Measurements from ENCODE around the gene AKT1. TPM values are rescaled to one million over a fixed set of nuclear protein-coding genes. Genes with fewer than 3 reads are reported as not detected.

AKT1 gene
- total and polyA plus RNA-seq, 2 of the 13 experiments (the other 11 are each of a cell fraction or from before 2014, with no cell fraction given), result 96.2 to 116 TPM

- TF ChIP-seq ZNF7 (CRISPR knock-in tag; IDR thresholded peaks at IDR 0.05) (no peak), ZNF709 (CRISPR knock-in tag; IDR thresholded peaks at IDR 0.05) (no peak), DDIT3 (CRISPR knock-in tag; IDR thresholded peaks at IDR 0.05) (no peak), ZFYVE20 (CRISPR knock-in tag; IDR thresholded peaks at IDR 0.05; ENCODE audit: borderline replicate concordance, low read depth) (no peak), BRD4 (CRISPR knock-in tag; IDR thresholded peaks at IDR 0.05) (no peak), KLF9 (CRISPR knock-in tag; IDR thresholded peaks at IDR 0.05; ENCODE audit: low read depth) (no peak), ZC3H13 (CRISPR knock-in tag; IDR thresholded peaks at IDR 0.05) (peak; percentile 79; the same call in 1 of the 2 replicates), MAZ (IDR thresholded peaks at IDR 0.05; ENCODE audit: borderline replicate concordance, low read depth, low read length) (0 out of 2 replicates have a peak, but pooled peaks have one; percentile 41), MAZ (CRISPR knock-in tag; IDR thresholded peaks at IDR 0.05; ENCODE audit: low read depth) (peak; percentile 82; the same call in 1 of the 2 replicates), TMF1 (CRISPR knock-in tag; IDR thresholded peaks at IDR 0.05; ENCODE audit: low read depth) (0 out of 2 replicates have a peak, but pooled peaks have one; percentile 4), BORCS8-MEF2B (CRISPR knock-in tag; IDR thresholded peaks at IDR 0.05) (0 out of 2 replicates have a peak, but pooled peaks have one; percentile 8), ZNF644 (CRISPR knock-in tag; IDR thresholded peaks at IDR 0.05; ENCODE audit: low read depth) (no peak), BCL3 (CRISPR knock-in tag; IDR thresholded peaks at IDR 0.05) (no peak), SATB2 (CRISPR knock-in tag; IDR thresholded peaks at IDR 0.05) (no peak), ZNF264 (CRISPR knock-in tag; IDR thresholded peaks at IDR 0.05) (no peak), SALL1 (CRISPR knock-in tag; IDR thresholded peaks at IDR 0.05) (peak; percentile 76)
- TF ChIP-seq, protein P1, sequence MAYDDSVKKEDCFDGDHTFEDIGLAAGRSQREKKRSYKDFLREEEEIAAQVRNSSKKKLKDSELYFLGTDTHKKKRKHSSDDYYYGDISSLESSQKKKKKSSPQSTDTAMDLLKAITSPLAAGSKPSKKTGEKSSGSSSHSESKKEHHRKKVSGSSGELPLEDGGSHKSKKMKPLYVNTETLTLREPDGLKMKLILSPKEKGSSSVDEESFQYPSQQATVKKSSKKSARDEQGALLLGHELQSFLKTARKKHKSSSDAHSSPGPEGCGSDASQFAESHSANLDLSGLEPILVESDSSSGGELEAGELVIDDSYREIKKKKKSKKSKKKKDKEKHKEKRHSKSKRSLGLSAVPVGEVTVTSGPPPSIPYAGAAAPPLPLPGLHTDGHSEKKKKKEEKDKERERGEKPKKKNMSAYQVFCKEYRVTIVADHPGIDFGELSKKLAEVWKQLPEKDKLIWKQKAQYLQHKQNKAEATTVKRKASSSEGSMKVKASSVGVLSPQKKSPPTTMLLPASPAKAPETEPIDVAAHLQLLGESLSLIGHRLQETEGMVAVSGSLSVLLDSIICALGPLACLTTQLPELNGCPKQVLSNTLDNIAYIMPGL (CRISPR knock-in tag; IDR thresholded peaks at IDR 0.05; ENCODE audit: borderline replicate concordance in 1 of 2, low read depth in 1 of 2), result peak; percentile 81 to 89
- TF ChIP-seq, protein P2, sequence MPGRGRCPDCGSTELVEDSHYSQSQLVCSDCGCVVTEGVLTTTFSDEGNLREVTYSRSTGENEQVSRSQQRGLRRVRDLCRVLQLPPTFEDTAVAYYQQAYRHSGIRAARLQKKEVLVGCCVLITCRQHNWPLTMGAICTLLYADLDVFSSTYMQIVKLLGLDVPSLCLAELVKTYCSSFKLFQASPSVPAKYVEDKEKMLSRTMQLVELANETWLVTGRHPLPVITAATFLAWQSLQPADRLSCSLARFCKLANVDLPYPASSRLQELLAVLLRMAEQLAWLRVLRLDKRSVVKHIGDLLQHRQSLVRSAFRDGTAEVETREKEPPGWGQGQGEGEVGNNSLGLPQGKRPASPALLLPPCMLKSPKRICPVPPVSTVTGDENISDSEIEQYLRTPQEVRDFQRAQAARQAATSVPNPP (CRISPR knock-in tag; IDR thresholded peaks at IDR 0.05), result no peak
- TF ChIP-seq, protein P3, sequence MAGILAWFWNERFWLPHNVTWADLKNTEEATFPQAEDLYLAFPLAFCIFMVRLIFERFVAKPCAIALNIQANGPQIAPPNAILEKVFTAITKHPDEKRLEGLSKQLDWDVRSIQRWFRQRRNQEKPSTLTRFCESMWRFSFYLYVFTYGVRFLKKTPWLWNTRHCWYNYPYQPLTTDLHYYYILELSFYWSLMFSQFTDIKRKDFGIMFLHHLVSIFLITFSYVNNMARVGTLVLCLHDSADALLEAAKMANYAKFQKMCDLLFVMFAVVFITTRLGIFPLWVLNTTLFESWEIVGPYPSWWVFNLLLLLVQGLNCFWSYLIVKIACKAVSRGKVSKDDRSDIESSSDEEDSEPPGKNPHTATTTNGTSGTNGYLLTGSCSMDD (CRISPR knock-in tag; IDR thresholded peaks at IDR 0.05), result no peak
- TF ChIP-seq, protein P4, sequence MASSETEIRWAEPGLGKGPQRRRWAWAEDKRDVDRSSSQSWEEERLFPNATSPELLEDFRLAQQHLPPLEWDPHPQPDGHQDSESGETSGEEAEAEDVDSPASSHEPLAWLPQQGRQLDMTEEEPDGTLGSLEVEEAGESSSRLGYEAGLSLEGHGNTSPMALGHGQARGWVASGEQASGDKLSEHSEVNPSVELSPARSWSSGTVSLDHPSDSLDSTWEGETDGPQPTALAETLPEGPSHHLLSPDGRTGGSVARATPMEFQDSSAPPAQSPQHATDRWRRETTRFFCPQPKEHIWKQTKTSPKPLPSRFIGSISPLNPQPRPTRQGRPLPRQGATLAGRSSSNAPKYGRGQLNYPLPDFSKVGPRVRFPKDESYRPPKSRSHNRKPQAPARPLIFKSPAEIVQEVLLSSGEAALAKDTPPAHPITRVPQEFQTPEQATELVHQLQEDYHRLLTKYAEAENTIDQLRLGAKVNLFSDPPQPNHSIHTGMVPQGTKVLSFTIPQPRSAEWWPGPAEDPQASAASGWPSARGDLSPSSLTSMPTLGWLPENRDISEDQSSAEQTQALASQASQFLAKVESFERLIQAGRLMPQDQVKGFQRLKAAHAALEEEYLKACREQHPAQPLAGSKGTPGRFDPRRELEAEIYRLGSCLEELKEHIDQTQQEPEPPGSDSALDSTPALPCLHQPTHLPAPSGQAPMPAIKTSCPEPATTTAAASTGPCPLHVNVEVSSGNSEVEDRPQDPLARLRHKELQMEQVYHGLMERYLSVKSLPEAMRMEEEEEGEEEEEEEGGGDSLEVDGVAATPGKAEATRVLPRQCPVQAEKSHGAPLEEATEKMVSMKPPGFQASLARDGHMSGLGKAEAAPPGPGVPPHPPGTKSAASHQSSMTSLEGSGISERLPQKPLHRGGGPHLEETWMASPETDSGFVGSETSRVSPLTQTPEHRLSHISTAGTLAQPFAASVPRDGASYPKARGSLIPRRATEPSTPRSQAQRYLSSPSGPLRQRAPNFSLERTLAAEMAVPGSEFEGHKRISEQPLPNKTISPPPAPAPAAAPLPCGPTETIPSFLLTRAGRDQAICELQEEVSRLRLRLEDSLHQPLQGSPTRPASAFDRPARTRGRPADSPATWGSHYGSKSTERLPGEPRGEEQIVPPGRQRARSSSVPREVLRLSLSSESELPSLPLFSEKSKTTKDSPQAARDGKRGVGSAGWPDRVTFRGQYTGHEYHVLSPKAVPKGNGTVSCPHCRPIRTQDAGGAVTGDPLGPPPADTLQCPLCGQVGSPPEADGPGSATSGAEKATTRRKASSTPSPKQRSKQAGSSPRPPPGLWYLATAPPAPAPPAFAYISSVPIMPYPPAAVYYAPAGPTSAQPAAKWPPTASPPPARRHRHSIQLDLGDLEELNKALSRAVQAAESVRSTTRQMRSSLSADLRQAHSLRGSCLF (CRISPR knock-in tag; IDR thresholded peaks at IDR 0.05; ENCODE audit: borderline replicate concordance), result no peak
Observed at GRCh38 chr14:104820669-104821228, 25.2 kb upstream of the AKT1 start (continued).
